SU-DHL-6 (cell line): ENCODE results near the gene PRMT9.

ENCODE experiments used
- H2AFZ ChIP-seq: fragments of 200-600 bp; sonication (generic); 2 replicates; pipeline ENCODE4 v1.6.1; 2014; ENCODE audit warnings: low read depth, mild to moderate bottlenecking, moderate library complexity, mixed read lengths, antibody characterized with exemption, low read length; ENCODE audit not compliant: severe bottlenecking
- H3F3A ChIP-seq: fragments of 200-600 bp; shearing (Covaris generic); 2 replicates; pipeline ENCODE4 v1.6.0; 2016; ENCODE audit warnings: antibody characterized with exemption, mild to moderate bottlenecking; ENCODE audit not compliant: insufficient read depth
- H3K27ac ChIP-seq: fragments of 200-600 bp; sonication (generic); 2 replicates; pipeline ENCODE4 v1.5.1; 2016; ENCODE audit warnings: low read depth, mild to moderate bottlenecking, low read length, moderate library complexity, mixed read lengths
- H3K27me3 ChIP-seq: fragments of 200-600 bp; sonication (generic), shearing (Covaris generic); 2 replicates; pipeline ENCODE4 v1.6.0; 2014; ENCODE audit warnings: mild to moderate bottlenecking, low read length
- H3K36me3 ChIP-seq: fragments of 200-600 bp; sonication (generic); 2 replicates; pipeline ENCODE4 v1.6.1; 2014; ENCODE audit warnings: mild to moderate bottlenecking, low read length, mixed read lengths
- H3K4me2 ChIP-seq: fragments of 300-600, 200-600 bp; shearing (Covaris generic), sonication (generic); 2 replicates; pipeline ENCODE4 v1.6.0; 2014; ENCODE audit warnings: low read length, low read depth, mild to moderate bottlenecking; ENCODE audit not compliant: poor library complexity, severe bottlenecking
- H3K4me3 ChIP-seq: fragments of 200-600 bp; sonication (generic); 2 replicates; pipeline ENCODE4 v1.5.1; 2014; ENCODE audit warnings: antibody characterized with exemption, low read length, mild to moderate bottlenecking, mixed read lengths; ENCODE audit not compliant: insufficient read depth, poor library complexity, severe bottlenecking
- H3K79me2 ChIP-seq: fragments of 200-600 bp; sonication (generic); 2 replicates; pipeline ENCODE4 v1.6.1; 2014; ENCODE audit warnings: mild to moderate bottlenecking, low read length, moderate library complexity; ENCODE audit not compliant: insufficient read depth
- H3K9ac ChIP-seq: fragments of 200-600 bp; sonication (generic); 2 replicates; pipeline ENCODE4 v1.7.0; 2014; ENCODE audit warnings: mild to moderate bottlenecking, low read length
- H3K9me2 ChIP-seq: fragments of 200-600 bp; sonication (generic); replicated peaks from 2 replicates; pipeline ENCODE4 v1.6.1; 2014; ENCODE audit warnings: low read length; ENCODE audit not compliant: insufficient read depth
- H3K9me3 ChIP-seq: fragments of 200-600 bp; sonication (generic); 2 replicates; pipeline ENCODE4 v1.6.1; 2014; ENCODE audit warnings: low read length, mixed read lengths; ENCODE audit not compliant: insufficient read depth
- H4K20me1 ChIP-seq: fragments of 200-600 bp; sonication (generic); 2 replicates; pipeline ENCODE4 v1.6.1; 2014; ENCODE audit warnings: low read depth, mild to moderate bottlenecking, antibody characterized with exemption, low read length, moderate library complexity, mixed read lengths
- CTCF ChIP-seq: fragments of 200-600 bp; sonication (generic); IDR thresholded peaks from one replicate; pipeline ENCODE4 v1.5.1; 2017; ENCODE audit warnings: antibody characterized with exemption, mild to moderate bottlenecking, low read length, moderate library complexity; ENCODE audit not compliant: insufficient read depth, poor library complexity, severe bottlenecking
- EZH2phosphoT487 ChIP-seq: fragments of 200-600 bp; sonication (generic), shearing (Covaris generic); conservative IDR thresholded peaks from 2 replicates; pipeline ENCODE4 v1.6.1; 2018; ENCODE audit warnings: mild to moderate bottlenecking, antibody characterized with exemption, low read length, moderate library complexity, mixed read lengths

Gene PRMT9

GRCh38 chr4:147628415-147628814 is 55.5 kb downstream of the PRMT9 start:
- 0 out of 2 replicates have a peak, but pooled peaks cover 4% of the 10 kb centered on the region for H3K79me2 ChIP-seq
- no peak overlapping the region for H3K4me2 ChIP-seq
- H3K4me3 ChIP-seq = no peak overlapping the region

GRCh38 chr4:147626903-147627302 is 57.1 kb downstream of the PRMT9 start:
- H3K79me2 ChIP-seq = peaks cover 15% of the 10 kb centered on the region; the same call in 1 of the 2 replicates
- H3K4me3 ChIP-seq = no peak overlapping the region
- no peaks in the 10 kb centered on the region for H3K9me2 ChIP-seq
- H3K4me2 ChIP-seq = no peak overlapping the region
- no peaks in the 10 kb centered on the region for H4K20me1 ChIP-seq
- H3F3A ChIP-seq = peaks cover 8% of the 10 kb centered on the region; the same call in 1 of the 2 replicates
- H3K9me3 ChIP-seq = no peaks in the 10 kb centered on the region
- no peaks in the 10 kb centered on the region for H3K27me3 ChIP-seq
- H3K36me3 ChIP-seq = peaks cover 44% of the 10 kb centered on the region
- TF ChIP-seq EZH2phosphoT487 (no peak), CTCF (no peak)
- no peak overlapping the region for H3K9ac ChIP-seq
- H2AFZ ChIP-seq = no peak overlapping the region
- H3K27ac ChIP-seq = no peak overlapping the region

More at GRCh38 chr4:147628415-147628814, 55.5 kb downstream of the PRMT9 start:
- no peak overlapping the region for H3K9ac ChIP-seq
- H3F3A ChIP-seq = peaks cover 8% of the 10 kb centered on the region; the same call in 1 of the 2 replicates
- H3K36me3 ChIP-seq = peaks cover 44% of the 10 kb centered on the region
- H3K9me3 ChIP-seq = no peaks in the 10 kb centered on the region
- no peaks in the 10 kb centered on the region for H3K9me2 ChIP-seq
- H4K20me1 ChIP-seq = no peaks in the 10 kb centered on the region
- H3K27ac ChIP-seq = no peak overlapping the region
- TF ChIP-seq EZH2phosphoT487 (no peak), CTCF (no peak)
- H3K27me3 ChIP-seq = no peaks in the 10 kb centered on the region
- H2AFZ ChIP-seq = no peak overlapping the region

GRCh38 chr4:147625733-147626132 is 58.2 kb downstream of the PRMT9 start:
- Histone ChIP-seq H3K9me3 (no peaks in the 10 kb centered on the region), H3K27me3 (no peaks in the 10 kb centered on the region), H3F3A (peaks cover 8% of the 10 kb centered on the region; the same call in 1 of the 2 replicates), H4K20me1 (no peaks in the 10 kb centered on the region), H3K4me3 (no peak overlapping the region), H2AFZ (no peak overlapping the region), H3K9ac (no peak overlapping the region), H3K36me3 (peaks cover 39% of the 10 kb centered on the region), H3K79me2 (peaks cover 27% of the 10 kb centered on the region), H3K9me2 (no peaks in the 10 kb centered on the region), H3K4me2 (no peak overlapping the region), H3K27ac (no peak overlapping the region)
- TF ChIP-seq CTCF = no peak
- no peak for TF ChIP-seq EZH2phosphoT487
